Calu3 (cell line): ENCODE data around the gene TARS2. TPM values are rescaled to one million over a fixed set of nuclear protein-coding genes. Genes with fewer than 3 reads are reported as not detected.

Experiments used
- BruUV-seq: library from RNA; stranded (reverse); fragments of 400-500 nt; replicated peaks from 2 replicates; lab custom pipeline; 2021; lab: Mats Ljungman, UMichigan
- CTCF ChIA-PET: fragments of 300-600 bp; sonication (Branson Sonifier 250); formaldehyde crosslinking; loops from one replicate; lab custom pipeline; 2022; ENCODE audit warnings: antibody characterized with exemption; lab: Charles Lee
- DNase-seq: peaks from one replicate; pipeline ENCODE4 v3.0.0; 2022
- H3K27ac Mint-ChIP-seq: one replicate; pipeline ENCODE4 v1.8.0; 2022; ENCODE audit warnings: mixed read lengths; ENCODE audit not compliant: unreplicated experiment
- H3K27me3 Mint-ChIP-seq: one replicate; pipeline ENCODE4 v1.8.0; 2022; ENCODE audit warnings: mixed read lengths; ENCODE audit not compliant: unreplicated experiment
- H3K36me3 Mint-ChIP-seq: one replicate; pipeline ENCODE4 v1.8.0; 2022; ENCODE audit warnings: mild to moderate bottlenecking, moderate library complexity, mixed read lengths; ENCODE audit not compliant: insufficient read depth, unreplicated experiment
- H3K4me1 Mint-ChIP-seq: one replicate; pipeline ENCODE4 v1.8.0; 2022; ENCODE audit warnings: mild to moderate bottlenecking, low read depth, mixed read lengths; ENCODE audit not compliant: unreplicated experiment
- H3K4me3 Mint-ChIP-seq: one replicate; pipeline ENCODE4 v1.8.0; 2022; ENCODE audit warnings: mild to moderate bottlenecking, low read depth, moderate library complexity, mixed read lengths; ENCODE audit not compliant: unreplicated experiment
- H3K9me3 Mint-ChIP-seq: one replicate; pipeline ENCODE4 v1.8.0; 2022; ENCODE audit warnings: low read depth, mixed read lengths; ENCODE audit not compliant: unreplicated experiment
- CTCF ChIP-seq: fragments of 200-600 bp; IDR thresholded peaks from one replicate; pipeline ENCODE4 v1.8.0; 2022; ENCODE audit warnings: antibody characterized with exemption; ENCODE audit not compliant: unreplicated experiment
- intact Hi-C: fragments of 100-400 bp; cut with micrococcal nuclease; formaldehyde crosslinking; loops from one replicate; pipeline ENCODE4 v1.10.0; 2022; ENCODE audit not compliant: unreplicated experiment
- total RNA-seq: library from RNA; stranded (reverse); gene quantifications from 2 replicates; pipeline ENCODE4 v1.2.3, GENCODE V29; 2022

The TARS2 gene
- total RNA-seq, 1 experiment from 2014 or later, result 42.2 TPM

- no peak for TF ChIP-seq CTCF
- Mint-ChIP-seq H3K27ac (peak overlapping the region; percentile 73), H3K4me1 (peaks cover 22% of the 10 kb centered on the region), H3K27me3 (peaks cover 14% of the 10 kb centered on the region), H3K36me3 (peaks cover 70% of the 10 kb centered on the region), H3K9me3 (no peaks in the 10 kb centered on the region), H3K4me3 (peak overlapping the region; percentile 75)
- intact Hi-C loops, result loop anchor here (5.0 kb wide), 2 partner anchors 61 to 86 kb away; partner anchors contain the start of gene TARS2
- BruUV-seq, result no TSS peak
- DNase-seq, result no peak
- CTCF ChIA-PET, result interaction anchor here (0.6 to 1.4 kb wide), 4 partner anchors 16 to 73 kb away, joined by 3 to 8 read pairs (median 4); no protein-coding TSS in a partner anchor
These were observed 61.1 kb downstream of the TARS2 start for GRCh38 chr1:150548324-150548631.

DNA sequence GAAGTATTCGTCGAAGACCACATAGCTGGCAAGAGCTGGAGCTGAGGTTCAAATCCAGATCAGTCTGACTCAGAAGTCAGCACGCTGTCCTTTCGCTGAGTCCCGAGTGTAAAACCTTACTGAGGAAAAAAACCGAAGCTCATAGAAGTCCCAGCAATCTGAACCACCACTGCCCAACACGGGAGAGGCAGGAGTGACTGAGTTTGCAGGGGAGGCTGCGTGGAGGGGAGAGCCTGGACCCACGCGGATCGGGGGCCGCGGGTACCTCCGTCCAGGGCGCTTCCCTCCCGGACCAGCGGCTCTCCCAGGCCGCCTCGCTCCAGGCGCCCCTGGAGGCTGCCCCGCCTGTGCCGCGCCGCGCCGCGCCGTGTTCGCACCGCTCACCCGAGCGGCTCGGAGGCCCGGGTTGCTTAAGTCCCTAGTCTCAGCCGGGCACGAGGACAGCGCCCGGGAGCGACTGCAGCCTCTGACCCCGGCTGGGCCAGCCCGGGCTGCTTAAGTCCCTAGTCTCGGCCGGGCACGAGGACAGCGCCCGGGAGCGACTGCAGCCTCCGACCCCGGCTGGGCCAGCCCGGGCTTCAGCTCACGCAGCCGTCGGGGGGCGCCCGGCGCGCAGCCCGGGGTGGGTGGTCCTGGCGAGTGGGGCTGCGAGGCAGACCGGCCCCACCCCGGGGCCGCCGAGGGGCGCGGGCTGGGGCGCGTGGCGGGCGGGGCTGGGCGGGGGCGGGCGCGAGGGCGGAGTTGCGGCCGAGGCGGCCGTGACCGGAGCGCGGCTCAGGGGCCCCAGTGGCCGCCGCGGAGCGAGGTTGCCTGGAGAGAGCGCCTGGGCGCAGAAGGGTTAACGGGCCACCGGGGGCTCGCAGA is 61.6 kb downstream of the TARS2 start, which contains the start of gene ADAMTSL4:
Gene ADAMTSL4, plus strand, starts transcription at position 777 of the 864 bp plus-strand sequence. CDS start 2,881 bp downstream, outside the sequence.
- Mint-ChIP-seq H3K27me3 (peaks cover 14% of the 10 kb centered on the region), H3K4me1 (peaks cover 22% of the 10 kb centered on the region), H3K4me3 (peak within 1 kb of the TSS; percentile 75), H3K9me3 (no peaks in the 10 kb centered on the region), H3K27ac (peak within 1 kb of the TSS; percentile 73), H3K36me3 (peaks cover 72% of the 10 kb centered on the region)
- DNase-seq, result peak; percentile 69
- TF ChIP-seq CTCF, result no peak
- no TSS peak for BruUV-seq
- intact Hi-C loops, result loop anchor here (5.0 kb wide), 2 partner anchors 62 to 87 kb away; partner anchors contain the start of gene TARS2
- CTCF ChIA-PET, result interaction anchor here (0.5 to 1.4 kb wide), 6 partner anchors 16 to 466 kb away, joined by 3 to 8 read pairs (median 4); no protein-coding TSS in a partner anchor

DNA sequence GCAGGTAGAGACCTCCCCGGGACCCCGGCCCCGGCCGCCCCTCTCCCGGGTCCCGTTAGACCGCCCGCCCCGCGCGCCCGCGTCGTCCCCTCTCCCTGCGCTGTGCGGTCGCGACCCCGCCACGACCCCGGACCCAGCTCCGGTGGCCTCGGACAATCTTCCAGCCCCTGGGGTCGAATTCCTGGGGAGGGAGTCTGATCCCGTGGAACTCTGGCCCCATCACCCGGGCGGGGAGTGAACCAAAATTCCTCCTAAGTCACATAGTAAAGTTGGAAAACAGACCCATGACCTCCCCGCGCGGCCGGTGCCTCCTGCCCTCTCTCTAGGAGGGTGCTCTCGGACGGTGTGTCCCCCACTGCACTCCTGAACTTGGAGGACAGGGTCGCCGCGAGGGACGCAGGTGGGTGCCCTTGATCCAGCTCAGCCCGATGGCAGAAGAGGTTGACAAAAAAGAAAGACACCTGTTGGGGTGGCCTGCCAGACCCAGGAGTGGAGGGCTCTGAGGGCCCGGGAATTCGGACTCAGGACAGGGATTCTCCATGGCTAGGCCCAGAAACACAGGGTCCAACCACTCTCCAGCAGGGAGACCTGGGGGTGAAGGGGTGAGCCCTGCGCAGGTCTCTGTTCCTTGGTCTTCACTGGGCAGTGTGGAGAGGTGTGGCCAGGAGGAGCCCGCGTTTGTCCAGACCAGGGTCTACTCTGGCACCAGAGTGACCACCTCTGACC is 62.4 kb downstream of the TARS2 start:
- peaks cover 14% of the 10 kb centered on the region for H3K27me3 Mint-ChIP-seq
- peak overlapping the region; percentile 67 for H3K27ac Mint-ChIP-seq
- H3K9me3 Mint-ChIP-seq, result no peaks in the 10 kb centered on the region
- CTCF ChIA-PET, result interaction anchor here (0.5 to 0.6 kb wide), 2 partner anchors 62 to 466 kb away, joined by 4 to 6 read pairs; no protein-coding TSS in a partner anchor
- DNase-seq, result no peak
- H3K4me3 Mint-ChIP-seq, result peak overlapping the region; percentile 75
- no TSS peak for BruUV-seq
- intact Hi-C loops, result loop anchor here (5.0 kb wide), 2 partner anchors 62 to 87 kb away; partner anchors contain the start of gene TARS2
- peaks cover 72% of the 10 kb centered on the region for H3K36me3 Mint-ChIP-seq
- peaks cover 22% of the 10 kb centered on the region for H3K4me1 Mint-ChIP-seq
- no peak for TF ChIP-seq CTCF
